VCaP (cell line): ENCODE results near the gene RABGAP1L.
"Not testable (repeated sequence)": the region's sequence is repeated elsewhere in the genome, so short reads cannot be mapped to it uniquely, and the experiment has no call there.

ENCODE experiments used
- H3K27ac ChIP-seq: fragments of 450-650 bp; 2 replicates; pipeline ENCODE4 v1.5.1; 2017
- TF ChIP-seq, protein P1 (sequence below): fragments of 450-650 bp; conservative IDR thresholded peaks from 2 replicates; pipeline ENCODE4 v1.5.1; 2017; ENCODE audit warnings: mild to moderate bottlenecking, moderate library complexity

Gene RABGAP1L

GRCh38 chr1:174239541-174239940 is 80.2 kb downstream of the RABGAP1L start:
- TF ChIP-seq, protein P1, sequence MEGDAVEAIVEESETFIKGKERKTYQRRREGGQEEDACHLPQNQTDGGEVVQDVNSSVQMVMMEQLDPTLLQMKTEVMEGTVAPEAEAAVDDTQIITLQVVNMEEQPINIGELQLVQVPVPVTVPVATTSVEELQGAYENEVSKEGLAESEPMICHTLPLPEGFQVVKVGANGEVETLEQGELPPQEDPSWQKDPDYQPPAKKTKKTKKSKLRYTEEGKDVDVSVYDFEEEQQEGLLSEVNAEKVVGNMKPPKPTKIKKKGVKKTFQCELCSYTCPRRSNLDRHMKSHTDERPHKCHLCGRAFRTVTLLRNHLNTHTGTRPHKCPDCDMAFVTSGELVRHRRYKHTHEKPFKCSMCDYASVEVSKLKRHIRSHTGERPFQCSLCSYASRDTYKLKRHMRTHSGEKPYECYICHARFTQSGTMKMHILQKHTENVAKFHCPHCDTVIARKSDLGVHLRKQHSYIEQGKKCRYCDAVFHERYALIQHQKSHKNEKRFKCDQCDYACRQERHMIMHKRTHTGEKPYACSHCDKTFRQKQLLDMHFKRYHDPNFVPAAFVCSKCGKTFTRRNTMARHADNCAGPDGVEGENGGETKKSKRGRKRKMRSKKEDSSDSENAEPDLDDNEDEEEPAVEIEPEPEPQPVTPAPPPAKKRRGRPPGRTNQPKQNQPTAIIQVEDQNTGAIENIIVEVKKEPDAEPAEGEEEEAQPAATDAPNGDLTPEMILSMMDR: no peak
- H3K27ac ChIP-seq: peak overlapping the region; percentile 78

- TF ChIP-seq, protein P1: no peak
- H3K27ac ChIP-seq: no peak overlapping the region
These were observed 83.5 kb downstream of the RABGAP1L start for GRCh38 chr1:174242856-174243255.

DNA sequence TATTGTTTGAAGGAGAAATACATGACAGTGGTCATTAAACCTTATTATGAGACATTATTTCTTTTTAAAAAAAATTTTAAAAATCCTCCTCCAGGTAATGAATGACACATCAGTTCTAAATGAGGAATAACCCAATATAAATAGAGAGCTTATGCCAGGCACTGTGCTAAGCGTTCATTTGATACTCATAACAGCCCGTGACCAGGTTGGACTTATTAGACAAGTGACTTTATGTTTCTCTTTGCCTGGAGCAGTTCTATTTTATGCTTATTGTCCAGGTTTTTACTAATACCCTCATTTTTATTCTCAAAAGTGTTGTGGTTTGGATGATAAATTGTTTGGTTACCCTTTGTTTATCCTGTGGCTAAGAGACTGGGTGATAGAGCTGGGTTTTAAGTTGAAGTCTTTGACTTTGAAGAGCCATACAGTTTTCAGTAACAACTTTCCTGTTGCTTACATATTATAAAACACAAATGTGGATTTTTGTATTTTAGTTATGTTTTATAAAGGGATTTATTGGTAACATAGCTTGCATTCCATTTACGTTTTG is 84.2 kb downstream of the RABGAP1L start:
- H3K27ac ChIP-seq: no peak overlapping the region
- TF ChIP-seq, protein P1: no peak

GRCh38 chr1:174244017-174244416 is 84.7 kb downstream of the RABGAP1L start:
- no peak overlapping the region for H3K27ac ChIP-seq
- TF ChIP-seq, protein P1: no peak

GRCh38 chr1:174247472-174247871 is 88.2 kb downstream of the RABGAP1L start:
- TF ChIP-seq, protein P1: no peak
- no peak overlapping the region for H3K27ac ChIP-seq

- H3K27ac ChIP-seq: no peak overlapping the region
- TF ChIP-seq, protein P1: no peak
These were observed 88.7 kb downstream of the RABGAP1L start for GRCh38 chr1:174248041-174248440.

DNA sequence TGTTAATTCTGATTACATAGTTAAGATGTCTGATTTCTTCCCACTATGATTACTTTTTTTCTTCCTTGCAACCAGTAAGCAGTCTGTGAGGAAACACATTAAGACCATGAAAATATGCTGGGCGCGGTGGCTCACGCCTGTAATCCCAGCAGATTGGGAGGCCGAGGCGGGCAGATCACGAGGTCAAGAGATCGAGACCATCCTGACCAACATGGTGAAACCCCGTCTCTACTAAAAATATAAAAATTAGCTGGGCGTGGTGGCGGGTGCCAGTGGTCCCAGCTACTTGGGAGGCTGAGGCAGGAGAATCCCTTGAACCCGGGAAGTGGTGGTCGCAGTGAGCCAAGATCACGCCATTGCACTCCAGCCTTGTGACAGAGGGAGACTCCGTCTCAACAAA is 97.1 kb downstream of the RABGAP1L start:
- H3K27ac ChIP-seq: not testable (repeated sequence)

GRCh38 chr1:174258148-174258550 is 98.8 kb downstream of the RABGAP1L start:
- H3K27ac ChIP-seq: no peak overlapping the region
- TF ChIP-seq, protein P1: peak; percentile 71
